Activated naive CD8-positive, alpha-beta T cell treated with anti-CD3 and anti-CD28 coated beads for 36 hours (primary cell): Measurements from ENCODE around the gene KRT73. TPM values are rescaled to one million over a fixed set of nuclear protein-coding genes. Genes with fewer than 3 reads are reported as not detected.
A peak's percentile ranks its signal among the peaks of the same experiment; 100 is the strongest.

Experiments
- DNase-seq: peaks from one replicate; pipeline ENCODE4 v3.0.0; 2021
- H3K27ac Mint-ChIP-seq: one replicate; pipeline ENCODE4 v1.8.0; 2022; ENCODE audit warnings: mild to moderate bottlenecking, moderate library complexity, mixed read lengths
- H3K27me3 Mint-ChIP-seq: one replicate; pipeline ENCODE4 v1.8.0; 2022; ENCODE audit warnings: mild to moderate bottlenecking, mixed read lengths
- H3K36me3 Mint-ChIP-seq: one replicate; pipeline ENCODE4 v1.8.0; 2021; ENCODE audit warnings: mild to moderate bottlenecking, mixed read lengths
- H3K4me1 Mint-ChIP-seq: one replicate; pipeline ENCODE4 v1.8.0; 2021; ENCODE audit warnings: mixed read lengths
- H3K4me3 Mint-ChIP-seq: one replicate; pipeline ENCODE4 v1.8.0; 2022; ENCODE audit warnings: mild to moderate bottlenecking, moderate library complexity, mixed read lengths
- H3K9me3 Mint-ChIP-seq: one replicate; pipeline ENCODE4 v1.8.0; 2022; ENCODE audit warnings: mixed read lengths
- total RNA-seq, 2 experiments: library from RNA; stranded (reverse); gene quantifications; one replicate each; pipeline ENCODE4 v1.2.3, GENCODE V29; 2021

The KRT73 gene
- under 1 TPM; 0.14 to 0.29 TPM for total RNA-seq

GRCh38 chr12:52618216-52618615 is at the start of gene KRT73:
KRT73 (minus strand) TSS chr12:52618559; CDS start chr12:52618524, 35 bp downstream.
- H3K9me3 Mint-ChIP-seq, result peaks cover 2% of the 10 kb centered on the region
- DNase-seq, result no peak
- H3K4me3 Mint-ChIP-seq, result no peak within 1 kb of the TSS
- no peak within 1 kb of the TSS for H3K27ac Mint-ChIP-seq
- no peaks in the 10 kb centered on the region for H3K36me3 Mint-ChIP-seq
- no peaks in the 10 kb centered on the region for H3K27me3 Mint-ChIP-seq
- H3K4me1 Mint-ChIP-seq, result peaks cover 48% of the 10 kb centered on the region

GRCh38 chr12:52667931-52668330 is 49.6 kb upstream of the KRT73 start:
- DNase-seq, result no peak
- Mint-ChIP-seq H3K4me3 (no peak overlapping the region), H3K27ac (peak overlapping the region; percentile 19), H3K36me3 (no peaks in the 10 kb centered on the region), H3K27me3 (no peaks in the 10 kb centered on the region), H3K9me3 (no peaks in the 10 kb centered on the region), H3K4me1 (no peaks in the 10 kb centered on the region)

- H3K4me1 Mint-ChIP-seq, result peaks cover under 1% of the 10 kb centered on the region
- no peaks in the 10 kb centered on the region for H3K36me3 Mint-ChIP-seq
- no peak for DNase-seq
- no peaks in the 10 kb centered on the region for H3K9me3 Mint-ChIP-seq
- no peaks in the 10 kb centered on the region for H3K27me3 Mint-ChIP-seq
- H3K27ac Mint-ChIP-seq, result no peak overlapping the region
- no peak overlapping the region for H3K4me3 Mint-ChIP-seq
Observed at GRCh38 chr12:52667509-52667908, 49.1 kb upstream of the KRT73 start.

- Mint-ChIP-seq H3K27me3 (no peaks in the 10 kb centered on the region), H3K27ac (no peak overlapping the region), H3K36me3 (no peaks in the 10 kb centered on the region), H3K9me3 (no peaks in the 10 kb centered on the region), H3K4me3 (no peak overlapping the region), H3K4me1 (peaks cover 4% of the 10 kb centered on the region)
- no peak for DNase-seq
Observed at GRCh38 chr12:52666471-52666870, 48.1 kb upstream of the KRT73 start.

GRCh38 chr12:52663420-52663819 is 45.1 kb upstream of the KRT73 start:
- no peaks in the 10 kb centered on the region for H3K9me3 Mint-ChIP-seq
- no peak overlapping the region for H3K4me3 Mint-ChIP-seq
- no peaks in the 10 kb centered on the region for H3K36me3 Mint-ChIP-seq
- no peaks in the 10 kb centered on the region for H3K27me3 Mint-ChIP-seq
- no peak overlapping the region for H3K27ac Mint-ChIP-seq
- peaks cover 4% of the 10 kb centered on the region for H3K4me1 Mint-ChIP-seq
- DNase-seq, result no peak

GRCh38 chr12:52662918-52663229 is 44.5 kb upstream of the KRT73 start:
- no peak for DNase-seq
- no peak overlapping the region for H3K4me3 Mint-ChIP-seq
- H3K36me3 Mint-ChIP-seq, result no peaks in the 10 kb centered on the region
- no peaks in the 10 kb centered on the region for H3K9me3 Mint-ChIP-seq
- H3K27ac Mint-ChIP-seq, result no peak overlapping the region
- no peaks in the 10 kb centered on the region for H3K27me3 Mint-ChIP-seq
- peaks cover 4% of the 10 kb centered on the region for H3K4me1 Mint-ChIP-seq

- Mint-ChIP-seq H3K4me1 (peaks cover 4% of the 10 kb centered on the region), H3K27ac (no peak overlapping the region), H3K4me3 (no peak overlapping the region), H3K27me3 (no peaks in the 10 kb centered on the region), H3K9me3 (no peaks in the 10 kb centered on the region), H3K36me3 (no peaks in the 10 kb centered on the region)
- no peak for DNase-seq
Observed at GRCh38 chr12:52662093-52662917, 43.9 kb upstream of the KRT73 start.

- no peaks in the 10 kb centered on the region for H3K36me3 Mint-ChIP-seq
- H3K27ac Mint-ChIP-seq, result no peak overlapping the region
- peaks cover 4% of the 10 kb centered on the region for H3K4me1 Mint-ChIP-seq
- DNase-seq, result no peak
- H3K4me3 Mint-ChIP-seq, result no peak overlapping the region
- no peaks in the 10 kb centered on the region for H3K9me3 Mint-ChIP-seq
- H3K27me3 Mint-ChIP-seq, result no peaks in the 10 kb centered on the region
Observed at GRCh38 chr12:52661668-52662067, 43.3 kb upstream of the KRT73 start.

- Mint-ChIP-seq H3K9me3 (no peaks in the 10 kb centered on the region), H3K36me3 (no peaks in the 10 kb centered on the region), H3K4me3 (no peak overlapping the region), H3K27me3 (no peaks in the 10 kb centered on the region), H3K4me1 (peaks cover 6% of the 10 kb centered on the region), H3K27ac (no peak overlapping the region)
- DNase-seq, result no peak
Observed at GRCh38 chr12:52660934-52661499, 42.7 kb upstream of the KRT73 start.

GRCh38 chr12:52659951-52660350 is 41.6 kb upstream of the KRT73 start:
- no peaks in the 10 kb centered on the region for H3K9me3 Mint-ChIP-seq
- no peak overlapping the region for H3K27ac Mint-ChIP-seq
- no peaks in the 10 kb centered on the region for H3K27me3 Mint-ChIP-seq
- no peaks in the 10 kb centered on the region for H3K36me3 Mint-ChIP-seq
- H3K4me3 Mint-ChIP-seq, result no peak overlapping the region
- no peak for DNase-seq
- peaks cover 9% of the 10 kb centered on the region for H3K4me1 Mint-ChIP-seq

GRCh38 chr12:52659395-52659794 is 41.0 kb upstream of the KRT73 start:
- no peak overlapping the region for H3K27ac Mint-ChIP-seq

GRCh38 chr12:52658196-52658595 is 39.8 kb upstream of the KRT73 start:
- Mint-ChIP-seq H3K9me3 (no peaks in the 10 kb centered on the region), H3K36me3 (no peaks in the 10 kb centered on the region), H3K27me3 (no peaks in the 10 kb centered on the region), H3K27ac (no peak overlapping the region), H3K4me3 (no peak overlapping the region), H3K4me1 (peaks cover 13% of the 10 kb centered on the region)
- no peak for DNase-seq

More at GRCh38 chr12:52659395-52659794, 41.0 kb upstream of the KRT73 start:
- Mint-ChIP-seq H3K4me3 (no peak overlapping the region), H3K36me3 (no peaks in the 10 kb centered on the region), H3K4me1 (peaks cover 12% of the 10 kb centered on the region), H3K27me3 (no peaks in the 10 kb centered on the region), H3K9me3 (no peaks in the 10 kb centered on the region)
- no peak for DNase-seq

GRCh38 chr12:52657250-52657902 is 39.0 kb upstream of the KRT73 start:
- no peak overlapping the region for H3K4me3 Mint-ChIP-seq
- no peak overlapping the region for H3K27ac Mint-ChIP-seq
- no peaks in the 10 kb centered on the region for H3K9me3 Mint-ChIP-seq
- H3K27me3 Mint-ChIP-seq, result no peaks in the 10 kb centered on the region
- H3K4me1 Mint-ChIP-seq, result peaks cover 14% of the 10 kb centered on the region
- no peak for DNase-seq
- H3K36me3 Mint-ChIP-seq, result peaks cover 2% of the 10 kb centered on the region

- Mint-ChIP-seq H3K36me3 (peaks cover 2% of the 10 kb centered on the region), H3K4me3 (no peak overlapping the region), H3K27me3 (no peaks in the 10 kb centered on the region), H3K9me3 (no peaks in the 10 kb centered on the region), H3K27ac (no peak overlapping the region), H3K4me1 (peaks cover 12% of the 10 kb centered on the region)
- no peak for DNase-seq
Observed at GRCh38 chr12:52656616-52657015, 38.3 kb upstream of the KRT73 start.

- peaks cover 12% of the 10 kb centered on the region for H3K4me1 Mint-ChIP-seq
- peaks cover 2% of the 10 kb centered on the region for H3K36me3 Mint-ChIP-seq
- H3K27me3 Mint-ChIP-seq, result no peaks in the 10 kb centered on the region
- no peak overlapping the region for H3K27ac Mint-ChIP-seq
- H3K9me3 Mint-ChIP-seq, result no peaks in the 10 kb centered on the region
- no peak overlapping the region for H3K4me3 Mint-ChIP-seq
- no peak for DNase-seq
Observed at GRCh38 chr12:52655720-52656124, 37.4 kb upstream of the KRT73 start.
